Muscle of leg (tissue), 11 donors: ENCODE results near the gene ARHGAP33. TPM values are rescaled to one million over a fixed set of nuclear protein-coding genes. Genes with fewer than 3 reads are reported as not detected.
"Not testable (repeated sequence)": the region's sequence is repeated elsewhere in the genome, so short reads cannot be mapped to it uniquely, and the experiment has no call there.

Experiments
- DNase-seq: peaks from one replicate; pipeline ENCODE4 v3.0.0; 2013
- H3K27ac ChIP-seq: one replicate; pipeline ENCODE4 v1.5.1; 2013; ENCODE audit warnings: mild to moderate bottlenecking, low read length, control low read depth
- H3K27me3 ChIP-seq: one replicate; pipeline ENCODE4 v1.6.1; 2013; ENCODE audit warnings: low read length; ENCODE audit not compliant: control insufficient read depth, insufficient read depth
- H3K36me3 ChIP-seq: one replicate; pipeline ENCODE4 v1.6.1; 2013; ENCODE audit warnings: low read length; ENCODE audit not compliant: control insufficient read depth, insufficient read depth
- H3K4me1 ChIP-seq: one replicate; pipeline ENCODE4 v1.6.1; 2013; ENCODE audit warnings: low read length; ENCODE audit not compliant: control insufficient read depth, insufficient read depth
- H3K4me3 ChIP-seq: one replicate; pipeline ENCODE4 v1.5.1; 2013; ENCODE audit warnings: low read length, control low read depth
- H3K9me3 ChIP-seq: replicated peaks from 2 replicates; pipeline ENCODE4 v1.6.1; 2013; ENCODE audit warnings: low read depth, low read length; ENCODE audit not compliant: control insufficient read depth
- WGBS: methylation state at CpG from one replicate; pipeline ENCODE4 v1.1.5; 2013; ENCODE audit warnings: missing lambda C conversion rate; ENCODE audit not compliant: insufficient coverage; 5-methylcytosine and 5-hydroxymethylcytosine counted together
- polyA plus RNA-seq, 8 donors: library from polyadenylated mRNA; unstranded; fragments of 120-200 nt; gene quantifications; one replicate each; pipeline versions ENCODE4 v1.2.1 to v1.2.3, GENCODE V29; 2013; ENCODE audit warnings: inconsistent platforms in 1 of 8, low replicate concordance in 1 of 8; ENCODE audit not compliant: insufficient read length in 8 of 8, insufficient read depth in 1 of 8
- total RNA-seq: library from RNA; stranded (reverse); fragments of 120-200 nt; gene quantifications from one replicate; pipeline ENCODE4 v1.2.4, GENCODE V29; 2013

ARHGAP33 gene
- total and polyA plus RNA-seq, 9 donors: 3.6 to 28.5 (median 18.6) TPM

- no peak for DNase-seq
- H3K4me3 ChIP-seq: no peak overlapping the region
- no peak overlapping the region for H3K27ac ChIP-seq
- peaks cover 3% of the 10 kb centered on the region for H3K27me3 ChIP-seq
- no peaks in the 10 kb centered on the region for H3K9me3 ChIP-seq
- H3K36me3 ChIP-seq: no peaks in the 10 kb centered on the region
- peaks cover 3% of the 10 kb centered on the region for H3K4me1 ChIP-seq
- WGBS: 11% methylated on average over 2 of the region's 6 CpGs
Observed at GRCh38 chr19:35816262-35816661, 40.9 kb downstream of the ARHGAP33 start.

GRCh38 chr19:35816846-35817245 is 41.5 kb downstream of the ARHGAP33 start:
- H3K4me3 ChIP-seq: no peak overlapping the region
- no peak overlapping the region for H3K27ac ChIP-seq
- H3K27me3 ChIP-seq: peaks cover 2% of the 10 kb centered on the region
- H3K4me1 ChIP-seq: peaks cover 3% of the 10 kb centered on the region
- H3K9me3 ChIP-seq: no peaks in the 10 kb centered on the region
- 64% methylated on average over 7 of the region's 9 CpGs for WGBS
- no peak for DNase-seq
- no peaks in the 10 kb centered on the region for H3K36me3 ChIP-seq

GRCh38 chr19:35818445-35818844 is 43.1 kb downstream of the ARHGAP33 start:
- WGBS: 69% methylated on average over 2 of the region's 3 CpGs
- Histone ChIP-seq H3K9me3 (no peaks in the 10 kb centered on the region), H3K4me1 (peaks cover 3% of the 10 kb centered on the region), H3K27ac (no peak overlapping the region), H3K36me3 (no peaks in the 10 kb centered on the region), H3K27me3 (no peaks in the 10 kb centered on the region), H3K4me3 (no peak overlapping the region)
- DNase-seq: no peak

- Histone ChIP-seq H3K36me3 (no peaks in the 10 kb centered on the region), H3K27ac (no peak overlapping the region), H3K27me3 (no peaks in the 10 kb centered on the region), H3K9me3 (no peaks in the 10 kb centered on the region), H3K4me1 (peaks cover 3% of the 10 kb centered on the region), H3K4me3 (no peak overlapping the region)
- 67% methylated on average over 3 of the region's 3 CpGs for WGBS
- no peak for DNase-seq
Observed at GRCh38 chr19:35822579-35822978, 47.2 kb downstream of the ARHGAP33 start.

- H3K27ac ChIP-seq: no peak overlapping the region
- no peaks in the 10 kb centered on the region for H3K27me3 ChIP-seq
- no peaks in the 10 kb centered on the region for H3K9me3 ChIP-seq
- H3K4me3 ChIP-seq: no peak overlapping the region
- peaks cover 3% of the 10 kb centered on the region for H3K4me1 ChIP-seq
- no peaks in the 10 kb centered on the region for H3K36me3 ChIP-seq
- no peak for DNase-seq
- WGBS: no CpG with 5 or more reads among the region's 5 CpGs
Observed at GRCh38 chr19:35824150-35824549, 48.8 kb downstream of the ARHGAP33 start.

- Histone ChIP-seq H3K4me3 (no peak overlapping the region), H3K4me1 (no peaks in the 10 kb centered on the region), H3K27ac (no peak overlapping the region), H3K27me3 (no peaks in the 10 kb centered on the region), H3K9me3 (no peaks in the 10 kb centered on the region), H3K36me3 (no peaks in the 10 kb centered on the region)
- WGBS: 0% methylated on average over 8 of the region's 12 CpGs
- peak; percentile 86 for DNase-seq
Observed at GRCh38 chr19:35828692-35829301, 53.4 kb downstream of the ARHGAP33 start.

- Histone ChIP-seq H3K9me3 (no peaks in the 10 kb centered on the region), H3K27ac (no peak overlapping the region), H3K4me3 (no peak overlapping the region), H3K27me3 (no peaks in the 10 kb centered on the region), H3K36me3 (no peaks in the 10 kb centered on the region), H3K4me1 (no peaks in the 10 kb centered on the region)
- DNase-seq: no peak
- WGBS: 84% methylated on average over 10 of the region's 18 CpGs
Observed at GRCh38 chr19:35830986-35831385, 55.6 kb downstream of the ARHGAP33 start.

GRCh38 chr19:35832054-35832453 is 56.7 kb downstream of the ARHGAP33 start:
- Histone ChIP-seq H3K4me1 (no peaks in the 10 kb centered on the region), H3K4me3 (no peak overlapping the region), H3K36me3 (no peaks in the 10 kb centered on the region), H3K27me3 (no peaks in the 10 kb centered on the region), H3K27ac (no peak overlapping the region), H3K9me3 (no peaks in the 10 kb centered on the region)
- no peak for DNase-seq
- 95% methylated on average over 2 of the region's 4 CpGs for WGBS

GRCh38 chr19:35833972-35834371 is 58.6 kb downstream of the ARHGAP33 start:
- H3K9me3 ChIP-seq: no peaks in the 10 kb centered on the region
- no peak overlapping the region for H3K27ac ChIP-seq
- 37% methylated on average over 5 of the region's 7 CpGs for WGBS
- H3K36me3 ChIP-seq: no peaks in the 10 kb centered on the region
- H3K27me3 ChIP-seq: no peaks in the 10 kb centered on the region
- H3K4me3 ChIP-seq: no peak overlapping the region
- DNase-seq: no peak
- no peaks in the 10 kb centered on the region for H3K4me1 ChIP-seq

- H3K4me3 ChIP-seq, H3K9me3 ChIP-seq, H3K27me3 ChIP-seq, H3K36me3 ChIP-seq, H3K27ac ChIP-seq, H3K4me1 ChIP-seq, DNase-seq: not testable (repeated sequence)
- WGBS: 39% methylated on average over 11 of the region's 11 CpGs
Observed at GRCh38 chr19:35836096-35836495, 60.7 kb downstream of the ARHGAP33 start.
